GM12874 (cell line): ENCODE results near the gene RHAG.

Experiments
- CTCF ChIP-seq: IDR thresholded peaks from 2 replicates; pipeline ENCODE4 v1.5.1; 2011; ENCODE audit warnings: low read depth, mild to moderate bottlenecking, control low read depth, low read length, moderate library complexity; ENCODE audit not compliant: insufficient read depth

Gene RHAG

GRCh38 chr6:49565261-49565660 lies 71.4 kb downstream of the RHAG start:
- TF ChIP-seq CTCF = no peak

- no peak for TF ChIP-seq CTCF
Observed at GRCh38 chr6:49564552-49564951, 72.1 kb downstream of the RHAG start.

- TF ChIP-seq CTCF = no peak
Observed at GRCh38 chr6:49563006-49563886, 73.4 kb downstream of the RHAG start.

GRCh38 chr6:49558238-49558637 lies 78.4 kb downstream of the RHAG start:
- no peak for TF ChIP-seq CTCF

GRCh38 chr6:49557177-49557576 lies 79.5 kb downstream of the RHAG start:
- no peak for TF ChIP-seq CTCF

- no peak for TF ChIP-seq CTCF
Observed at GRCh38 chr6:49556429-49556837, 80.2 kb downstream of the RHAG start.

- TF ChIP-seq CTCF = no peak
Observed at GRCh38 chr6:49555951-49556350, 80.7 kb downstream of the RHAG start.
